HepG2 (cell line): ENCODE measurements around the gene TEX30. TPM values are rescaled to one million over a fixed set of nuclear protein-coding genes. Genes with fewer than 3 reads are reported as not detected.

Experiments used
- E2F2 ChIP-seq: sonication (generic); formaldehyde crosslinking; IDR thresholded peaks from 2 replicates; pipeline ENCODE4 v1.4.0; 2020; ENCODE audit warnings: missing genetic modification reagents, borderline replicate concordance
- HDAC2 ChIP-seq: sonication (generic); formaldehyde crosslinking; IDR thresholded peaks from 2 replicates; pipeline ENCODE4 v1.4.0; 2020; ENCODE audit warnings: missing genetic modification reagents
- HNF1A ChIP-seq, 2 experiments: sonication (generic) in 1 of 2; formaldehyde crosslinking in 1 of 2; IDR thresholded peaks; 2 replicates each; pipeline versions ENCODE4 v1.4.0 to v1.6.1; 2016 to 2020; ENCODE audit warnings: borderline replicate concordance in 1 of 2, low read depth in 1 of 2, mild to moderate bottlenecking in 1 of 2, missing genetic modification reagents in 1 of 2
- MYC ChIP-seq: sonication (generic); formaldehyde crosslinking; IDR thresholded peaks from 2 replicates; pipeline ENCODE4 v1.9.0; 2021; ENCODE audit warnings: missing genetic modification reagents, borderline replicate concordance
- TGIF2 ChIP-seq: IDR thresholded peaks from 2 replicates; pipeline ENCODE4 v1.6.1; 2016; ENCODE audit warnings: control low read depth, missing compliant biosample characterization
- ZBTB7A ChIP-seq: sonication (generic); formaldehyde crosslinking; IDR thresholded peaks from 2 replicates; pipeline ENCODE4 v1.8.0; 2022; ENCODE audit warnings: mild to moderate bottlenecking, missing genetic modification reagents
- ZNF317 ChIP-seq: sonication (generic); formaldehyde crosslinking; IDR thresholded peaks from 2 replicates; pipeline ENCODE4 v1.5.0; 2020; ENCODE audit warnings: mild to moderate bottlenecking, missing genetic modification reagents
- ZNF326 ChIP-seq: sonication (generic); formaldehyde crosslinking; IDR thresholded peaks from 2 replicates; pipeline ENCODE4 v1.4.0; 2020; ENCODE audit warnings: missing genetic modification reagents, borderline replicate concordance
- polyA plus RNA-seq, 8 experiments: library from polyadenylated mRNA; depleted of rRNA in 3 of 8; stranded (reverse) in 7 of 8; unstranded in 1 of 8; fragments of >200 nt; fragmentation: Illumina TruSeq in 4 of 8; extraction: Trizol in 4 of 8; gene quantifications; 2 replicates each; pipeline versions ENCODE4 v1.2.1 to v1.2.3, GENCODE V29; 2011 to 2016; ENCODE audit warnings: low read depth in 4 of 8, missing spikeins in 1 of 8, mixed read lengths in 1 of 8; ENCODE audit not compliant: insufficient read depth in 1 of 8
- total RNA-seq, 5 experiments: library from RNA; depleted of rRNA; stranded (reverse); fragments of >200 nt; fragmentation: Illumina TruSeq; extraction: Trizol; gene quantifications; 2 replicates each; pipeline ENCODE4 v1.2.3, GENCODE V29; 2016; ENCODE audit warnings: low read depth in 1 of 5
- TF ChIP-seq, protein P1 (sequence below): sonication (generic); formaldehyde crosslinking; IDR thresholded peaks from 2 replicates; pipeline ENCODE4 v1.5.1; 2020; ENCODE audit warnings: mild to moderate bottlenecking, missing genetic modification reagents, moderate library complexity

TEX30 gene
- total and polyA plus RNA-seq, 2 of the 13 experiments (the other 11 are each of a cell fraction or from before 2014, with no cell fraction given): 0.60 to 1.2 TPM

GRCh38 chr13:102799426-102800144, 26.0 kb upstream of the TEX30 start (continued):
- TF ChIP-seq E2F2 (CRISPR knock-in tag) (no peak), TGIF2 (CRISPR knock-in tag) (no peak), ZNF326 (no peak), HDAC2 (CRISPR knock-in tag) (0 out of 2 replicates have a peak, but pooled peaks have one; percentile 2), ZNF317 (CRISPR knock-in tag) (no peak), MYC (CRISPR knock-in tag) (peak; percentile 18; the same call in 1 of the 2 replicates), HNF1A (IDR thresholded peaks at IDR 0.05; ENCODE audit: low read depth) (no peak), HNF1A (CRISPR knock-in tag; IDR thresholded peaks at IDR 0.05; ENCODE audit: borderline replicate concordance) (no peak), ZBTB7A (CRISPR knock-in tag) (no peak)
- TF ChIP-seq, protein P1, sequence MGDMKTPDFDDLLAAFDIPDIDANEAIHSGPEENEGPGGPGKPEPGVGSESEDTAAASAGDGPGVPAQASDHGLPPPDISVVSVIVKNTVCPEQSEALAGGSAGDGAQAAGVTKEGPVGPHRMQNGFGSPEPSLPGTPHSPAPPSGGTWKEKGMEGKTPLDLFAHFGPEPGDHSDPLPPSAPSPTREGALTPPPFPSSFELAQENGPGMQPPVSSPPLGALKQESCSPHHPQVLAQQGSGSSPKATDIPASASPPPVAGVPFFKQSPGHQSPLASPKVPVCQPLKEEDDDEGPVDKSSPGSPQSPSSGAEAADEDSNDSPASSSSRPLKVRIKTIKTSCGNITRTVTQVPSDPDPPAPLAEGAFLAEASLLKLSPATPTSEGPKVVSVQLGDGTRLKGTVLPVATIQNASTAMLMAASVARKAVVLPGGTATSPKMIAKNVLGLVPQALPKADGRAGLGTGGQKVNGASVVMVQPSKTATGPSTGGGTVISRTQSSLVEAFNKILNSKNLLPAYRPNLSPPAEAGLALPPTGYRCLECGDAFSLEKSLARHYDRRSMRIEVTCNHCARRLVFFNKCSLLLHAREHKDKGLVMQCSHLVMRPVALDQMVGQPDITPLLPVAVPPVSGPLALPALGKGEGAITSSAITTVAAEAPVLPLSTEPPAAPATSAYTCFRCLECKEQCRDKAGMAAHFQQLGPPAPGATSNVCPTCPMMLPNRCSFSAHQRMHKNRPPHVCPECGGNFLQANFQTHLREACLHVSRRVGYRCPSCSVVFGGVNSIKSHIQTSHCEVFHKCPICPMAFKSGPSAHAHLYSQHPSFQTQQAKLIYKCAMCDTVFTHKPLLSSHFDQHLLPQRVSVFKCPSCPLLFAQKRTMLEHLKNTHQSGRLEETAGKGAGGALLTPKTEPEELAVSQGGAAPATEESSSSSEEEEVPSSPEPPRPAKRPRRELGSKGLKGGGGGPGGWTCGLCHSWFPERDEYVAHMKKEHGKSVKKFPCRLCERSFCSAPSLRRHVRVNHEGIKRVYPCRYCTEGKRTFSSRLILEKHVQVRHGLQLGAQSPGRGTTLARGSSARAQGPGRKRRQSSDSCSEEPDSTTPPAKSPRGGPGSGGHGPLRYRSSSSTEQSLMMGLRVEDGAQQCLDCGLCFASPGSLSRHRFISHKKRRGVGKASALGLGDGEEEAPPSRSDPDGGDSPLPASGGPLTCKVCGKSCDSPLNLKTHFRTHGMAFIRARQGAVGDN (CRISPR knock-in tag): no peak
